GM23338 (cell line): Measurements from ENCODE around the gene ARAP1.

Experiments used
- CREB1 ChIP-seq: fragments of 250-450 bp; sonication (Bioruptor Pico); IDR thresholded peaks from 2 replicates; pipeline ENCODE4 v1.5.0; 2020; ENCODE audit warnings: low read depth, mild to moderate bottlenecking, moderate library complexity
- EZH2 ChIP-seq: fragments of 200-600 bp; sonication (generic); IDR thresholded peaks from one replicate; pipeline ENCODE4 v1.8.0; 2017; ENCODE audit warnings: antibody characterized with exemption, mild to moderate bottlenecking, low read depth; ENCODE audit not compliant: unreplicated experiment
- EZH2phosphoT487 ChIP-seq: fragments of 200-600 bp; sonication (generic); IDR thresholded peaks from one replicate; pipeline ENCODE4 v1.8.1; 2018; ENCODE audit warnings: antibody characterized with exemption; ENCODE audit not compliant: unreplicated experiment
- JUNB ChIP-seq: IDR thresholded peaks from one replicate; pipeline ENCODE4 v1.6.1; 2016; ENCODE audit warnings: antibody characterized with exemption; ENCODE audit not compliant: unreplicated experiment
- NANOG ChIP-seq: IDR thresholded peaks from 2 replicates; pipeline ENCODE4 v1.6.1; 2016; ENCODE audit warnings: antibody characterized with exemption, borderline replicate concordance
- POLR2AphosphoS5 ChIP-seq: IDR thresholded peaks from 2 replicates; pipeline ENCODE4 v1.6.1; 2016; ENCODE audit warnings: antibody characterized with exemption, low read depth
- STAT1 ChIP-seq: IDR thresholded peaks from one replicate; pipeline ENCODE4 v1.6.1; 2016; ENCODE audit warnings: antibody characterized with exemption; ENCODE audit not compliant: unreplicated experiment
- ZNF114 ChIP-seq: fragments of 250-450 bp; sonication (Bioruptor Pico); IDR thresholded peaks from 2 replicates; pipeline ENCODE4 v1.5.0; 2020; ENCODE audit warnings: mild to moderate bottlenecking, moderate library complexity
- ZNF331 ChIP-seq: fragments of 250-450 bp; sonication (Bioruptor Pico); IDR thresholded peaks from 2 replicates; pipeline ENCODE4 v1.5.0; 2020; ENCODE audit warnings: low read depth, mild to moderate bottlenecking, moderate library complexity
- TF ChIP-seq, protein P1 (sequence below), 2 experiments: fragments of 200-600 bp in 1 of 2; sonication (generic) in 1 of 2; conservative IDR thresholded peaks; 2 replicates each; pipeline versions ENCODE4 v1.5.1 to v1.6.1; 2016 to 2017; ENCODE audit warnings: antibody characterized with exemption in 2 of 2, low read depth in 2 of 2, mild to moderate bottlenecking in 2 of 2, moderate library complexity in 1 of 2
- TF ChIP-seq, protein P2 (sequence below): IDR thresholded peaks from one replicate; pipeline ENCODE4 v1.6.1; 2018; ENCODE audit warnings: antibody characterized with exemption; ENCODE audit not compliant: unreplicated experiment
- TF ChIP-seq, protein P3 (sequence below): IDR thresholded peaks from 2 replicates; pipeline ENCODE4 v1.6.1; 2016; ENCODE audit warnings: antibody characterized with exemption
- TF ChIP-seq, protein P4 (sequence below): fragments of 250-450 bp; sonication (Bioruptor Pico); IDR thresholded peaks from 2 replicates; pipeline ENCODE4 v1.5.0; 2020; ENCODE audit warnings: mild to moderate bottlenecking, moderate library complexity

DNA sequence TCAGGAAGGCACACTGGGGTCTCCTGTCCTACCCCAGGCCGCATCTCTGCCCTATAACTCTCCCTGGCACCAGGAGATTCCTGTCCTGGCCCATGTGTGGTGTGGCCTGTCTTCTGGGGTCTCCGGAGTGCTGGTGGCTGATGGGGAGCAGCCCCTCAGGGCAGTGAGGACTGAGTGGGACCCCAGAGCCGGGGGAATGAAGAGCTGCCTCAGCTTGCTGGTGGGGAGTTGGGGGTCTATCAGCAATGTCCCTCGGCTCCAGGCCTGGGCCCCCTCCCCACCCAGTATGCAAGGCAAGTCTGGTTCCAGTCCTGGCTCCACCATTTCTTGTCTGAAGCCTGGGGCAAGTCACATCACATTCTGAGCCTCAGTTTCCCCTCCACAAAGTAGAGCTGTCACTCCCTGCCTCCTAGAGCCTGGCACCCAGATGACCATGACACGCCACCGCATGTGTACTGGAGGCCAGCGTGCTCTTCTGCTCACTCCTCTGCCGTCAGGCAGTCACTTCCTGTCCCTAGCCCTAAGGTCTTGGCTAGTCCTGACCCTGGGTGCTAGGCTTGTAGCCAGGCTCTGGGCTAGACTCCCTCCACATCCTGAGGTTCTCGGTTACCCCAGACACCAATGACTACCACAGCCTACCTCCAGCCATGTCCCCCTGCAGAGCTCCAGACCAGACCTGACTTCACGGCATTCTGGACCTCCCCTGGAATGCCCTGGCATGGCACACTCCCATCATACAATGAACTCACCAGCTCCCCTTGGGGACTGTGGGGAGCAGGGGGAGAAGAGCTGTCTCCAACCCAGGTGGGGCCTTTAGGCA, 12.8 kb downstream of the ARAP1 start:
- TF ChIP-seq ZNF331 (CRISPR knock-in tag), result no peak
- TF ChIP-seq, protein P1, sequence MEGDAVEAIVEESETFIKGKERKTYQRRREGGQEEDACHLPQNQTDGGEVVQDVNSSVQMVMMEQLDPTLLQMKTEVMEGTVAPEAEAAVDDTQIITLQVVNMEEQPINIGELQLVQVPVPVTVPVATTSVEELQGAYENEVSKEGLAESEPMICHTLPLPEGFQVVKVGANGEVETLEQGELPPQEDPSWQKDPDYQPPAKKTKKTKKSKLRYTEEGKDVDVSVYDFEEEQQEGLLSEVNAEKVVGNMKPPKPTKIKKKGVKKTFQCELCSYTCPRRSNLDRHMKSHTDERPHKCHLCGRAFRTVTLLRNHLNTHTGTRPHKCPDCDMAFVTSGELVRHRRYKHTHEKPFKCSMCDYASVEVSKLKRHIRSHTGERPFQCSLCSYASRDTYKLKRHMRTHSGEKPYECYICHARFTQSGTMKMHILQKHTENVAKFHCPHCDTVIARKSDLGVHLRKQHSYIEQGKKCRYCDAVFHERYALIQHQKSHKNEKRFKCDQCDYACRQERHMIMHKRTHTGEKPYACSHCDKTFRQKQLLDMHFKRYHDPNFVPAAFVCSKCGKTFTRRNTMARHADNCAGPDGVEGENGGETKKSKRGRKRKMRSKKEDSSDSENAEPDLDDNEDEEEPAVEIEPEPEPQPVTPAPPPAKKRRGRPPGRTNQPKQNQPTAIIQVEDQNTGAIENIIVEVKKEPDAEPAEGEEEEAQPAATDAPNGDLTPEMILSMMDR (conservative IDR thresholded peaks at IDR 0.05; ENCODE audit: low read depth in 2 of 2), result no peak
- TF ChIP-seq EZH2, result no peak
- TF ChIP-seq NANOG, result no peak
- TF ChIP-seq, protein P2, sequence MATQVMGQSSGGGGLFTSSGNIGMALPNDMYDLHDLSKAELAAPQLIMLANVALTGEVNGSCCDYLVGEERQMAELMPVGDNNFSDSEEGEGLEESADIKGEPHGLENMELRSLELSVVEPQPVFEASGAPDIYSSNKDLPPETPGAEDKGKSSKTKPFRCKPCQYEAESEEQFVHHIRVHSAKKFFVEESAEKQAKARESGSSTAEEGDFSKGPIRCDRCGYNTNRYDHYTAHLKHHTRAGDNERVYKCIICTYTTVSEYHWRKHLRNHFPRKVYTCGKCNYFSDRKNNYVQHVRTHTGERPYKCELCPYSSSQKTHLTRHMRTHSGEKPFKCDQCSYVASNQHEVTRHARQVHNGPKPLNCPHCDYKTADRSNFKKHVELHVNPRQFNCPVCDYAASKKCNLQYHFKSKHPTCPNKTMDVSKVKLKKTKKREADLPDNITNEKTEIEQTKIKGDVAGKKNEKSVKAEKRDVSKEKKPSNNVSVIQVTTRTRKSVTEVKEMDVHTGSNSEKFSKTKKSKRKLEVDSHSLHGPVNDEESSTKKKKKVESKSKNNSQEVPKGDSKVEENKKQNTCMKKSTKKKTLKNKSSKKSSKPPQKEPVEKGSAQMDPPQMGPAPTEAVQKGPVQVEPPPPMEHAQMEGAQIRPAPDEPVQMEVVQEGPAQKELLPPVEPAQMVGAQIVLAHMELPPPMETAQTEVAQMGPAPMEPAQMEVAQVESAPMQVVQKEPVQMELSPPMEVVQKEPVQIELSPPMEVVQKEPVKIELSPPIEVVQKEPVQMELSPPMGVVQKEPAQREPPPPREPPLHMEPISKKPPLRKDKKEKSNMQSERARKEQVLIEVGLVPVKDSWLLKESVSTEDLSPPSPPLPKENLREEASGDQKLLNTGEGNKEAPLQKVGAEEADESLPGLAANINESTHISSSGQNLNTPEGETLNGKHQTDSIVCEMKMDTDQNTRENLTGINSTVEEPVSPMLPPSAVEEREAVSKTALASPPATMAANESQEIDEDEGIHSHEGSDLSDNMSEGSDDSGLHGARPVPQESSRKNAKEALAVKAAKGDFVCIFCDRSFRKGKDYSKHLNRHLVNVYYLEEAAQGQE, result no peak
- TF ChIP-seq STAT1, result no peak
- no peak for TF ChIP-seq POLR2AphosphoS5
- no peak for TF ChIP-seq JUNB
- no peak for TF ChIP-seq EZH2phosphoT487
- no peak for TF ChIP-seq ZNF114
- TF ChIP-seq, protein P3, sequence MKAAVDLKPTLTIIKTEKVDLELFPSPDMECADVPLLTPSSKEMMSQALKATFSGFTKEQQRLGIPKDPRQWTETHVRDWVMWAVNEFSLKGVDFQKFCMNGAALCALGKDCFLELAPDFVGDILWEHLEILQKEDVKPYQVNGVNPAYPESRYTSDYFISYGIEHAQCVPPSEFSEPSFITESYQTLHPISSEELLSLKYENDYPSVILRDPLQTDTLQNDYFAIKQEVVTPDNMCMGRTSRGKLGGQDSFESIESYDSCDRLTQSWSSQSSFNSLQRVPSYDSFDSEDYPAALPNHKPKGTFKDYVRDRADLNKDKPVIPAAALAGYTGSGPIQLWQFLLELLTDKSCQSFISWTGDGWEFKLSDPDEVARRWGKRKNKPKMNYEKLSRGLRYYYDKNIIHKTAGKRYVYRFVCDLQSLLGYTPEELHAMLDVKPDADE, result no peak
- TF ChIP-seq CREB1 (CRISPR knock-in tag), result no peak
- TF ChIP-seq, protein P4, sequence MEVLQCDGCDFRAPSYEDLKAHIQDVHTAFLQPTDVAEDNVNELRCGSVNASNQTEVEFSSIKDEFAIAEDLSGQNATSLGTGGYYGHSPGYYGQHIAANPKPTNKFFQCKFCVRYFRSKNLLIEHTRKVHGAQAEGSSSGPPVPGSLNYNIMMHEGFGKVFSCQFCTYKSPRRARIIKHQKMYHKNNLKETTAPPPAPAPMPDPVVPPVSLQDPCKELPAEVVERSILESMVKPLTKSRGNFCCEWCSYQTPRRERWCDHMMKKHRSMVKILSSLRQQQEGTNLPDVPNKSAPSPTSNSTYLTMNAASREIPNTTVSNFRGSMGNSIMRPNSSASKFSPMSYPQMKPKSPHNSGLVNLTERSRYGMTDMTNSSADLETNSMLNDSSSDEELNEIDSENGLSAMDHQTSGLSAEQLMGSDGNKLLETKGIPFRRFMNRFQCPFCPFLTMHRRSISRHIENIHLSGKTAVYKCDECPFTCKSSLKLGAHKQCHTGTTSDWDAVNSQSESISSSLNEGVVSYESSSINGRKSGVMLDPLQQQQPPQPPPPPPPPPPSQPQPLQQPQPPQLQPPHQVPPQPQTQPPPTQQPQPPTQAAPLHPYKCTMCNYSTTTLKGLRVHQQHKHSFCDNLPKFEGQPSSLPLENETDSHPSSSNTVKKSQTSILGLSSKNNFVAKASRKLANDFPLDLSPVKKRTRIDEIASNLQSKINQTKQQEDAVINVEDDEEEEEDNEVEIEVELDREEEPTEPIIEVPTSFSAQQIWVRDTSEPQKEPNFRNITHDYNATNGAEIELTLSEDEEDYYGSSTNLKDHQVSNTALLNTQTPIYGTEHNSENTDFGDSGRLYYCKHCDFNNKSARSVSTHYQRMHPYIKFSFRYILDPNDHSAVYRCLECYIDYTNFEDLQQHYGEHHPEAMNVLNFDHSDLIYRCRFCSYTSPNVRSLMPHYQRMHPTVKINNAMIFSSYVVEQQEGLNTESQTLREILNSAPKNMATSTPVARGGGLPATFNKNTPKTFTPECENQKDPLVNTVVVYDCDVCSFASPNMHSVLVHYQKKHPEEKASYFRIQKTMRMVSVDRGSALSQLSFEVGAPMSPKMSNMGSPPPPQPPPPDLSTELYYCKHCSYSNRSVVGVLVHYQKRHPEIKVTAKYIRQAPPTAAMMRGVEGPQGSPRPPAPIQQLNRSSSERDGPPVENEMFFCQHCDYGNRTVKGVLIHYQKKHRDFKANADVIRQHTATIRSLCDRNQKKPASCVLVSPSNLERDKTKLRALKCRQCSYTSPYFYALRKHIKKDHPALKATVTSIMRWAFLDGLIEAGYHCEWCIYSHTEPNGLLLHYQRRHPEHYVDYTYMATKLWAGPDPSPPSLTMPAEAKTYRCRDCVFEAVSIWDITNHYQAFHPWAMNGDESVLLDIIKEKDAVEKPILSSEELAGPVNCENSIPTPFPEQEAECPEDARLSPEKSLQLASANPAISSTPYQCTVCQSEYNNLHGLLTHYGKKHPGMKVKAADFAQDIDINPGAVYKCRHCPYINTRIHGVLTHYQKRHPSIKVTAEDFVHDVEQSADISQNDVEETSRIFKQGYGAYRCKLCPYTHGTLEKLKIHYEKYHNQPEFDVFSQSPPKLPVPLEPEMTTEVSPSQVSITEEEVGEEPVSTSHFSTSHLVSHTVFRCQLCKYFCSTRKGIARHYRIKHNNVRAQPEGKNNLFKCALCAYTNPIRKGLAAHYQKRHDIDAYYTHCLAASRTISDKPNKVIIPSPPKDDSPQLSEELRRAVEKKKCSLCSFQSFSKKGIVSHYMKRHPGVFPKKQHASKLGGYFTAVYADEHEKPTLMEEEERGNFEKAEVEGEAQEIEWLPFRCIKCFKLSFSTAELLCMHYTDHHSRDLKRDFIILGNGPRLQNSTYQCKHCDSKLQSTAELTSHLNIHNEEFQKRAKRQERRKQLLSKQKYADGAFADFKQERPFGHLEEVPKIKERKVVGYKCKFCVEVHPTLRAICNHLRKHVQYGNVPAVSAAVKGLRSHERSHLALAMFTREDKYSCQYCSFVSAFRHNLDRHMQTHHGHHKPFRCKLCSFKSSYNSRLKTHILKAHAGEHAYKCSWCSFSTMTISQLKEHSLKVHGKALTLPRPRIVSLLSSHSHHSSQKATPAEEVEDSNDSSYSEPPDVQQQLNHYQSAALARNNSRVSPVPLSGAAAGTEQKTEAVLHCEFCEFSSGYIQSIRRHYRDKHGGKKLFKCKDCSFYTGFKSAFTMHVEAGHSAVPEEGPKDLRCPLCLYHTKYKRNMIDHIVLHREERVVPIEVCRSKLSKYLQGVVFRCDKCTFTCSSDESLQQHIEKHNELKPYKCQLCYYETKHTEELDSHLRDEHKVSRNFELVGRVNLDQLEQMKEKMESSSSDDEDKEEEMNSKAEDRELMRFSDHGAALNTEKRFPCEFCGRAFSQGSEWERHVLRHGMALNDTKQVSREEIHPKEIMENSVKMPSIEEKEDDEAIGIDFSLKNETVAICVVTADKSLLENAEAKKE (CRISPR knock-in tag), result no peak
